Mesothelial cell of epicardium (in vitro differentiated cells): ENCODE data around the gene UFD1. TPM values are rescaled to one million over a fixed set of nuclear protein-coding genes. Genes with fewer than 3 reads are reported as not detected.
A peak's percentile ranks its signal among the peaks of the same experiment; 100 is the strongest.

ENCODE experiments used
- DNase-seq, 2 experiments: peaks; one replicate each; pipeline ENCODE4 v3.0.0; 2021; ENCODE audit warnings: low spot score in 2 of 2; ENCODE audit not compliant: unreplicated experiment in 2 of 2
- H3K27ac Mint-ChIP-seq: 2 replicates; pipeline ENCODE4 v1.8.0; 2021; ENCODE audit warnings: mixed read lengths
- H3K27me3 Mint-ChIP-seq: 2 replicates; pipeline ENCODE4 v1.8.0; 2021; ENCODE audit warnings: low read depth, mixed read lengths
- H3K36me3 Mint-ChIP-seq: 2 replicates; pipeline ENCODE4 v1.8.0; 2021; ENCODE audit warnings: mixed read lengths
- H3K4me1 Mint-ChIP-seq: 2 replicates; pipeline ENCODE4 v1.8.0; 2021; ENCODE audit warnings: mixed read lengths
- H3K4me3 Mint-ChIP-seq: 2 replicates; pipeline ENCODE4 v1.8.0; 2021; ENCODE audit warnings: mild to moderate bottlenecking, moderate library complexity, mixed read lengths
- H3K9me3 Mint-ChIP-seq: 2 replicates; pipeline ENCODE4 v1.8.0; 2021; ENCODE audit warnings: mixed read lengths
- CTCF ChIP-seq: fragments of 200-600 bp; sonication (generic); IDR thresholded peaks from one replicate; pipeline ENCODE4 v1.5.0; 2021; ENCODE audit warnings: antibody characterized with exemption; ENCODE audit not compliant: unreplicated experiment
- total RNA-seq: library from RNA; stranded (reverse); gene quantifications from 3 replicates; pipeline ENCODE4 v1.2.1, GENCODE V29; 2021

The UFD1 gene
- total RNA-seq, 1 donor from 2014 or later = 38.8 TPM

- Mint-ChIP-seq H3K27ac (peak overlapping the region; percentile 86), H3K27me3 (no peaks in the 10 kb centered on the region), H3K9me3 (no peaks in the 10 kb centered on the region), H3K4me1 (peaks cover 22% of the 10 kb centered on the region), H3K36me3 (peaks cover 6% of the 10 kb centered on the region), H3K4me3 (peak overlapping the region; percentile 83)
- no peak for DNase-seq
- TF ChIP-seq CTCF = no peak
Measured at GRCh38 chr22:19429950-19430889, 48.8 kb downstream of the UFD1 start.

DNA sequence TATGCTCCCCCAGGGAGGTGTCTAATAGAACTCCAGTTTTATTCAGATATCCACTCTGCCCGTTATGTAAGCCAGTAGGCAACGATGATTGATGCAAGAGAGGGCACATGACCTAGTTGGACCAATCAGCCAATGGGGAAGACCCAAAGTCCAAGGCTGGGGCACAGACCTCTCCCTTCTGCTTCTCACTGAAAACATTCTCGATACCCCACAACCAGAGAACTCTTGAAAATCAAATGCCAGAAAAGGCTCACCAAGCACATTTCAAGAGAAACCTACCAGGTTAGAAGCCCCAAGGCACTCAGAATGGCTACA lies 54.9 kb downstream of the UFD1 start:
- Mint-ChIP-seq H3K4me3 (no peak overlapping the region), H3K36me3 (peaks cover 1% of the 10 kb centered on the region), H3K27ac (no peak overlapping the region), H3K4me1 (peaks cover 2% of the 10 kb centered on the region), H3K27me3 (no peaks in the 10 kb centered on the region), H3K9me3 (no peaks in the 10 kb centered on the region)
- no peak for TF ChIP-seq CTCF
- no peak for DNase-seq

DNA sequence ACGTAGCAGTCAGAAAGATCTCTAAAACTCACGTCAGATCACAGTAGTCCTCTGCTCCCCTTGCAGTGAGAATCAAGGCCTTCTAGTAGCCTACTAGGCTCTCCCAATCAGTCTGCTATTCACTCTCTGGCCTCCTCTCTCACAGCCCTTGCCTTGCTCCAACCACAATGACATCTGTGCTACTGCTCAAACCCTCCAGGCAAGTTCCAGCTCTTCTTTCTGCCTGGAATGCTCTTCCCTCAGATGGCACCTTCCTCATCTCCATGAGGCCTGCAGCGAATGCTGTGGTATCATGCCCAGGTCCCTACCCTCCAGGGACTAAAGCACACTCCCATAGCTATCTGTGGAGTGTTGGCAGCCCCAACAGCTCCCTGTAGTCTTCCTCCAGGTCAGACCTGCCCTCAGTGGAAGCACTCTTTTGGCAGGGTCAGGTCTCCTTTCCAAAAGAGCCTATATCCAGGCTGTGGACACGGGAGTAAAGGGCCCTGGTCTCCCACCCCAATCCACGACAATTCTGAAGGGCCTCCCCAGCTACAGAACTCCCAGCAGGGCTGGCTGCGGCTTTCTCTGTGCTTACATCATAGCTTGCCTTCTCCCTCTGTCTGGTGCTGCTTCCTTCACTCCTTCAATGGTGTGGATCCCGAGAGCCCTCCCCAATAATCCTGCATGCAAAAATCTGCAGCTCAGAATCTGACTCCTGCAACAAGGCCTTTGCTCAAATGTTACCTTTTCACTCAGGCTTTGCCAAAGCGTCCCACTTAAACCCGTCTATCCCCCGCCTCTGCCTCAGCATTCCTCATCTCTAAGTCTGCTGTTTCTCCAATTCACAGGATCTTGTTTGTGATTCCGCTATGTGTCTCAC lies 56.3 kb downstream of the UFD1 start:
- TF ChIP-seq CTCF = no peak
- H3K4me3 Mint-ChIP-seq = no peak overlapping the region
- no peaks in the 10 kb centered on the region for H3K36me3 Mint-ChIP-seq
- no peak for DNase-seq
- H3K4me1 Mint-ChIP-seq = peaks cover 2% of the 10 kb centered on the region
- H3K9me3 Mint-ChIP-seq = no peaks in the 10 kb centered on the region
- no peaks in the 10 kb centered on the region for H3K27me3 Mint-ChIP-seq
- peak overlapping the region; percentile 37 for H3K27ac Mint-ChIP-seq

GRCh38 chr22:19420321-19420720 lies 58.7 kb downstream of the UFD1 start:
- H3K27me3 Mint-ChIP-seq = no peaks in the 10 kb centered on the region
- peaks cover 11% of the 10 kb centered on the region for H3K36me3 Mint-ChIP-seq
- DNase-seq = no peak
- no peak for TF ChIP-seq CTCF
- peaks cover 5% of the 10 kb centered on the region for H3K9me3 Mint-ChIP-seq
- H3K27ac Mint-ChIP-seq = no peak overlapping the region
- peaks cover 2% of the 10 kb centered on the region for H3K4me1 Mint-ChIP-seq
- no peak overlapping the region for H3K4me3 Mint-ChIP-seq

DNA sequence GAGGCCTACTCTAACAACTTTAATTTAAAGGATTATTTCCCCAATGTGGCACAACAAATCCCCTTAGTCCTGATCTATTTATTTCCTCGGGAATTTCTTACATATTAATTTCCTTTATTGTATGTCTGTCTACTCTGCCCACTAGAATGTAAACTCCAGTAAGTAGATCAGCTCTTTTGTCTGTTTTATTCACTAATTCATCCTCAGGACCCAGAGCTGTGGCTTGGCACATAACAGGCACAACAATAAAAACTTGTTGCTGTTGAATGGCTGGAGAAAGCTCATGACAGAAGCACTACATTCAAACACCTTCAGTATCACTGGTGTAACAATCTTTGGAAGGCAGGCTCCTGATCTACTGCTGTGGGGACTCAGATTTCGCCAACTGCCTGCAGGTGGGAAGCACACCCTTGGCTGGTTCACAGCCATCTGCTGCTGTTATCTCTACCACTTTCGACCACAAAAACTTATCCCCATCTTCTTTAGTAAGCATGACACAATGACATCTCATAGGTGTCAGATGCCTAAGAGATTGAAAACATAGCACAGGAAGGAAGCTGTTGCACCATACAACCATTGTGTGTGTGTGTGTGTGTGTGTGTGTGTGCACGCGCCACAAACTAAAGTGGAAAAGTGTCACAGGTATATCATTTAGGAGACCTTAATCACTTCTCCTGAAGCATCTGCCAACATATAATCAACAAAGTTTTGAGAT lies 59.4 kb downstream of the UFD1 start:
- Mint-ChIP-seq H3K4me3 (no peak overlapping the region), H3K27ac (no peak overlapping the region), H3K36me3 (peaks cover 11% of the 10 kb centered on the region), H3K27me3 (no peaks in the 10 kb centered on the region), H3K9me3 (peaks cover 5% of the 10 kb centered on the region), H3K4me1 (peaks cover 2% of the 10 kb centered on the region)
- no peak for TF ChIP-seq CTCF
- DNase-seq = no peak
